DND-41 (cell line): ENCODE measurements around the gene CCDC82.

Experiments
- ATAC-seq: fragments of 200-7000 bp; cut with Tn5 transposase; 3 replicates; pipeline ENCODE4 v1.9.1; 2021; ENCODE audit warnings: low read depth; ENCODE audit not compliant: insufficient read depth
- DNase-seq: peaks from one replicate; pipeline ENCODE4 v3.0.0-alpha.2; 2020
- H2AFZ ChIP-seq: 2 replicates; pipeline ENCODE4 v1.6.0; 2012; ENCODE audit warnings: low read depth, low read length
- H3K27ac ChIP-seq: 2 replicates; pipeline ENCODE4 v1.5.1; 2012; ENCODE audit warnings: low read length, inconsistent platforms
- H3K27me3 ChIP-seq: fragments of 200-600 bp; sonication (generic); 2 replicates; pipeline ENCODE4 v1.6.0; 2012; ENCODE audit warnings: low read length, mild to moderate bottlenecking, inconsistent platforms; ENCODE audit not compliant: insufficient read depth, poor library complexity
- H3K36me3 ChIP-seq: 2 replicates; pipeline ENCODE4 v1.5.1; 2012; ENCODE audit warnings: low read length, inconsistent platforms; ENCODE audit not compliant: insufficient read depth
- H3K4me1 ChIP-seq: 2 replicates; pipeline ENCODE4 v1.5.1; 2012; ENCODE audit warnings: mild to moderate bottlenecking, low read length; ENCODE audit not compliant: insufficient read depth
- H3K4me2 ChIP-seq: 2 replicates; pipeline ENCODE4 v1.6.0; 2012; ENCODE audit warnings: mild to moderate bottlenecking, moderate library complexity, low read length, inconsistent platforms; ENCODE audit not compliant: insufficient read depth
- H3K4me3 ChIP-seq, 2 experiments: fragments of 200-600 bp in 1 of 2; shearing (Covaris generic) in 1 of 2; 2 replicates each; pipeline ENCODE4 v1.5.1; 2012 to 2016; ENCODE audit warnings: inconsistent platforms in 2 of 2, low read length in 2 of 2, mild to moderate bottlenecking in 2 of 2, low read depth in 1 of 2, moderate library complexity in 1 of 2
- H3K79me2 ChIP-seq: 2 replicates; pipeline ENCODE4 v1.6.0; 2012; ENCODE audit warnings: low read length, inconsistent platforms; ENCODE audit not compliant: insufficient read depth
- H3K9ac ChIP-seq: 2 replicates; pipeline ENCODE4 v1.6.0; 2012; ENCODE audit warnings: low read depth, mild to moderate bottlenecking, inconsistent platforms, low read length, moderate library complexity
- H3K9me3 ChIP-seq: 2 replicates; pipeline ENCODE4 v1.5.1; 2012; ENCODE audit warnings: low read length, moderate library complexity, mild to moderate bottlenecking, inconsistent platforms; ENCODE audit not compliant: insufficient read depth, severe bottlenecking
- H4K20me1 ChIP-seq: 2 replicates; pipeline ENCODE4 v1.6.0; 2012; ENCODE audit warnings: low read length; ENCODE audit not compliant: insufficient read depth
- EZH2 ChIP-seq: IDR thresholded peaks from 3 replicates; pipeline ENCODE4 v1.6.1; 2012; ENCODE audit warnings: borderline replicate concordance, low read depth, mild to moderate bottlenecking, moderate library complexity, low read length, inconsistent platforms; ENCODE audit not compliant: severe bottlenecking
- TF ChIP-seq, protein P1 (sequence below): IDR thresholded peaks from 2 replicates; pipeline ENCODE4 v1.5.1; 2012; ENCODE audit warnings: borderline replicate concordance, low read length, moderate library complexity, mild to moderate bottlenecking; ENCODE audit not compliant: poor library complexity, severe bottlenecking; ENCODE audit errors: extremely low read depth

Gene CCDC82

DNA sequence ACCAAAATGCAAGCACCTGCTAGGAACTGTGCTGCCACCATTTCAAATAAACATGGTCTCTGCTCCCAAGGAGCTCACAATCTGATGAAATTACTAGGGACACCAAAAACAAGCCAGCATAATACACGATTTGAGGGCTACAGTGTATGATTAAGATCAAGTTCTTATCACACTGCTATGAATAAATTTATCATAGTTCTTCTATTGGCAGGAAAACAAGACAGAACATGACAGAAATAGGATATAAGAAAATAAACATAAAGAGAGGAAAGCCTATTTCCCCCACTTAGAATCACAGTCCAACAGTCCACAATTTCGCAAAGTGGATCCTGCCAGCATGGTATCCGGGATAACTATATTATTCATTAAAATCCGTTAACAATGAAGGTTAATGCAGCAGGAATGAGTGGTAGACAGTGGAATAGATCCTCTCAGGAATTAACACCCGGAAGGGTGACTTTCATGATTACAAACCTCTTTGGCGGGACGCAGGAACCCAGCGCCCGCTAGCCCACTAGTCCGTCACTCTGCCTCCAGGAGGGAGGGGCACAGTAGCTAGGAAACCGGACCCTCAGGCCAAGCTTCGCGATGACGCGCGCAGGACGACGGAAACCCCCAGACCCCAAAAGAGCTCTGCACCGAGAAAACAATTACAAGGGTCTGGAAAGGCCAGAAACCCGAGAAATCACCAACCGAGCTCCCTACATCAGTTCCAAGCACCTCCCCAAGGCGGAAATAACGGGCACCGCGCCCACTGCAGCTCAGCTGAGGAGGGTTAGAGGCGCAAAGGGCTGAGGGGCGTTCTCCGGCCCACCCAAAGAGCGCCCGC, 607 bp downstream of the CCDC82 start:
- TF ChIP-seq, protein P1, sequence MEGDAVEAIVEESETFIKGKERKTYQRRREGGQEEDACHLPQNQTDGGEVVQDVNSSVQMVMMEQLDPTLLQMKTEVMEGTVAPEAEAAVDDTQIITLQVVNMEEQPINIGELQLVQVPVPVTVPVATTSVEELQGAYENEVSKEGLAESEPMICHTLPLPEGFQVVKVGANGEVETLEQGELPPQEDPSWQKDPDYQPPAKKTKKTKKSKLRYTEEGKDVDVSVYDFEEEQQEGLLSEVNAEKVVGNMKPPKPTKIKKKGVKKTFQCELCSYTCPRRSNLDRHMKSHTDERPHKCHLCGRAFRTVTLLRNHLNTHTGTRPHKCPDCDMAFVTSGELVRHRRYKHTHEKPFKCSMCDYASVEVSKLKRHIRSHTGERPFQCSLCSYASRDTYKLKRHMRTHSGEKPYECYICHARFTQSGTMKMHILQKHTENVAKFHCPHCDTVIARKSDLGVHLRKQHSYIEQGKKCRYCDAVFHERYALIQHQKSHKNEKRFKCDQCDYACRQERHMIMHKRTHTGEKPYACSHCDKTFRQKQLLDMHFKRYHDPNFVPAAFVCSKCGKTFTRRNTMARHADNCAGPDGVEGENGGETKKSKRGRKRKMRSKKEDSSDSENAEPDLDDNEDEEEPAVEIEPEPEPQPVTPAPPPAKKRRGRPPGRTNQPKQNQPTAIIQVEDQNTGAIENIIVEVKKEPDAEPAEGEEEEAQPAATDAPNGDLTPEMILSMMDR = peak; percentile 2
- no peak for TF ChIP-seq EZH2
- peak overlapping the region; percentile 90 for H3K27ac ChIP-seq
- no peaks in the 10 kb centered on the region for H3K9me3 ChIP-seq
- peak overlapping the region; percentile 68 to 96 for H3K4me3 ChIP-seq
- no peaks in the 10 kb centered on the region for H3K27me3 ChIP-seq
- H4K20me1 ChIP-seq = no peaks in the 10 kb centered on the region
- peak overlapping the region; percentile 79 for H3K4me2 ChIP-seq
- H3K36me3 ChIP-seq = peaks cover 7% of the 10 kb centered on the region
- ATAC-seq (peak; percentile 69), DNase-seq (no peak)
- peaks cover 54% of the 10 kb centered on the region for H3K4me1 ChIP-seq
- peak overlapping the region; percentile 90 for H2AFZ ChIP-seq
- peak overlapping the region; percentile 91 for H3K9ac ChIP-seq
- peaks cover 57% of the 10 kb centered on the region for H3K79me2 ChIP-seq

DNA sequence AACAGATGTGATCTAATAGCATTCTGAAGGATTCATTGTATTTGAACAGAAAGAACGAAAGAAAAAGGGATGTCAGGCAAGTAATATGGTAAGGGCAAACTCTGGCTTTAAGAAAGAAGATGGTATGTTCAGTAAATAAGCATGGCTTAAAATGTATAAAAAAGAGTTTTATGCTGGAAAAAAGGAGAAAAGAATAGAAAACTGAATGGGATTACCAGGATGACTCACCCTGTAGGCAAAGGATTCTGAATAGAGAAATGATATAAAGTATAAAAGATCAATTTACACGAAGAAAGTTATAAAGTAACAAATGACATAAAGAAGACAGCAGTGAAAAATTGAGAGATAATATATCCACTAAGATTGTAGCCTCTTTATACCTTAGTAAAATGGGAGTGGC, 4.5 kb downstream of the CCDC82 start:
- Histone ChIP-seq H3K79me2 (peaks cover 33% of the 10 kb centered on the region), H3K36me3 (peaks cover 32% of the 10 kb centered on the region), H3K27ac (no peak overlapping the region), H3K4me1 (peaks cover 24% of the 10 kb centered on the region), H2AFZ (no peak overlapping the region), H3K9me3 (no peaks in the 10 kb centered on the region), H3K4me2 (no peak overlapping the region), H4K20me1 (no peaks in the 10 kb centered on the region), H3K27me3 (no peaks in the 10 kb centered on the region), H3K9ac (no peak overlapping the region), H3K4me3 (no peak overlapping the region)
- TF ChIP-seq EZH2 = no peak
- TF ChIP-seq, protein P1 = no peak
- ATAC-seq (no peak), DNase-seq (no peak)

DNA sequence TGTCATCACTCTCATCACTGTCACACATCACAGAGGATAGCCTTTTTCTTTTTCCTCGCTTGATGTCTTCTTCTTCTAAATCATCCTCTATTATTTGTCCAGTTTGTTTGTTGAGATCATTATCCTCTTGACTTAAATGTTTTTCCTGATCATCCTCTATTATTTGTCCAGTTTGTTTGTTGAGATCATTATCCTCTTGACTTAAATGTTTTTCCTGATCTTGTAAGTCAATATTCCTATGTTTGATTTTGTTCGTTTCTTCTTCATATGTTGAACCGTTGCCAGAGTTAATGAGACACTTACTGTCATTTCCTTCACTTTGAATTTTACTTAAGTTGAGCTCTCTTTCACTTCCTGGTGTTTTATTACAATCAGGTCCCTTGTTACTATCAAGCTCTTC, 5.6 kb downstream of the CCDC82 start:
- no peak for ATAC-seq

More for the DNA sequence above, 5.6 kb downstream of the CCDC82 start:
- no peak for DNase-seq
- Histone ChIP-seq H3K4me3 (no peak overlapping the region), H3K27ac (no peak overlapping the region), H3K4me2 (no peak overlapping the region), H3K4me1 (peaks cover 24% of the 10 kb centered on the region), H3K79me2 (peaks cover 27% of the 10 kb centered on the region), H3K36me3 (peaks cover 40% of the 10 kb centered on the region), H4K20me1 (no peaks in the 10 kb centered on the region), H3K9ac (no peak overlapping the region), H2AFZ (no peak overlapping the region), H3K9me3 (no peaks in the 10 kb centered on the region), H3K27me3 (no peaks in the 10 kb centered on the region)
- TF ChIP-seq, protein P1 = no peak
- TF ChIP-seq EZH2 = no peak
